HUES48 (cell line): ENCODE data around the gene MAGI2.

ENCODE experiments used
- H3K27ac ChIP-seq: one replicate; pipeline ENCODE4 v1.7.0; 2013; ENCODE audit warnings: low read depth, low read length, inconsistent platforms
- H3K27me3 ChIP-seq: 2 replicates; pipeline ENCODE4 v1.6.1; 2013; ENCODE audit warnings: mild to moderate bottlenecking, low read length; ENCODE audit not compliant: control insufficient read depth, insufficient read depth
- H3K36me3 ChIP-seq: 2 replicates; pipeline ENCODE4 v1.6.1; 2013; ENCODE audit warnings: low read length; ENCODE audit not compliant: control insufficient read depth, insufficient read depth
- H3K4me1 ChIP-seq: 2 replicates; pipeline ENCODE4 v1.6.1; 2013; ENCODE audit warnings: mild to moderate bottlenecking, low read length; ENCODE audit not compliant: control insufficient read depth, insufficient read depth
- H3K4me3 ChIP-seq: 2 replicates; pipeline ENCODE4 v1.5.1; 2013; ENCODE audit warnings: mild to moderate bottlenecking, low read depth, low read length
- H3K9ac ChIP-seq: 2 replicates; pipeline ENCODE4 v1.6.1; 2013; ENCODE audit warnings: mild to moderate bottlenecking, low read depth, low read length, moderate library complexity
- H3K9me3 ChIP-seq: 2 replicates; pipeline ENCODE4 v1.6.1; 2013; ENCODE audit warnings: low read length; ENCODE audit not compliant: control insufficient read depth, insufficient read depth

Gene MAGI2

DNA sequence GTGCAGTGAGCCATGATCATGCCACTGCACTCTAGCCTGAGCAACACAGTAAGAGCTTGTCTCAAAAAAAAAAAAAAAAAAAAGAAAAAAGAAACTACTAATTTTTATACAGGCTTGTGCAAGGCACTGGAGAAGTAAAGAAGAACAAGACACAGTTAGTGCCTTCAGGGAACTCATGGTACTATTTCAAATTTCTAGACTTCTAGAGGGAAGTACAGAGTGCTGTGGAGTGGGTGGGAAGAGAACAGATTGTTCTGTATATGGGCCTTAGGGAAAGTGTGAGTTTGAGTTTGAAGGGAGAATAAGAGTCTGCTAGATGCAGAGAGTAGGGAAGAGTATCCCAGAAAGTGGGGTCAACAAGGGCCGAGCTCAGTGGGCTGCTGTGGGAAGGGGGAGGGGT is 1420.1 kb downstream of the MAGI2 start:
- H3K27me3 ChIP-seq = no peaks in the 10 kb centered on the region
- H3K4me1 ChIP-seq = peaks cover 26% of the 10 kb centered on the region
- no peak overlapping the region for H3K9ac ChIP-seq
- H3K36me3 ChIP-seq = no peaks in the 10 kb centered on the region
- H3K27ac ChIP-seq = no peak overlapping the region
- H3K9me3 ChIP-seq = no peaks in the 10 kb centered on the region
- H3K4me3 ChIP-seq = no peak overlapping the region

DNA sequence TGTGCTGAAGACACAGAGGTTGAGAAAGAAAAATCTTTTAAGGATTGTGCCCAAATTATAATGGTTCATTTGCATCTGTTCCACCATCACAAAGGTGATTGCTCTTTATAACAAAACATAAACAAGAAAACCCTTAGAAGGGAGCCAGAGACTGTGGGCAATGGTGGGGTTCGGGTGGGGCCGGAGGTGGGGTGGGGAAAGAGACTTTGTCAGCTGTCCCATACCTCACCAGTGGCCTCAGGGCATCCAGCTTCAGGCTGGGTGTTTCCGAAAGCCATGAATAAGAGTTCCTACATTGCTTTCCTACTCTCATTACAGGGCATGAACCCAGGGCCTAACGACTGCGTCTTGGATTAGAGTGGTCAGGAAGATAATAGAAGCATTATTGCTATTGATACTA is 1427.0 kb downstream of the MAGI2 start:
- H3K9ac ChIP-seq = no peak overlapping the region
- H3K4me1 ChIP-seq = peaks cover 9% of the 10 kb centered on the region
- no peaks in the 10 kb centered on the region for H3K36me3 ChIP-seq
- H3K9me3 ChIP-seq = no peaks in the 10 kb centered on the region
- H3K4me3 ChIP-seq = no peak overlapping the region
- H3K27me3 ChIP-seq = no peaks in the 10 kb centered on the region
- no peak overlapping the region for H3K27ac ChIP-seq

DNA sequence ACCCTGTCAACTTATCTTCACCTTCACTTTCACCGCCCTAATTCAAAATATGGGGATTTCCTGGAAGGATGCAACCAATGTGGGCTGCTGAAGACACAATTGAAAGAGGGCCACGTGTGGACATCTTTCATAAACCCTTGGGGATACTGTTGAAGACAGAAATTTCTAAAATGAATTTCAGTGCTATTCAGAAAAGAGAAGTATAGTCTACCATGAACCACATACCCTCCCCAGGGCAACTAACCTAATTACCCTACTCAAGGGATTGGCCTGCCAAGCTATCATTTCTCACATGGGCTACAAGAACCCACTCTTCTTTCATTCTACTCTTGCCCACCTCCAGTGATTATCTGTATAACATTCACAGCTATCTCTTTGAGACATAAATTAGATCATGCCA is 1428.9 kb downstream of the MAGI2 start:
- Histone ChIP-seq H3K4me1 (peaks cover 11% of the 10 kb centered on the region), H3K27ac (no peak overlapping the region), H3K27me3 (no peaks in the 10 kb centered on the region), H3K9me3 (no peaks in the 10 kb centered on the region), H3K36me3 (no peaks in the 10 kb centered on the region), H3K4me3 (no peak overlapping the region), H3K9ac (no peak overlapping the region)

DNA sequence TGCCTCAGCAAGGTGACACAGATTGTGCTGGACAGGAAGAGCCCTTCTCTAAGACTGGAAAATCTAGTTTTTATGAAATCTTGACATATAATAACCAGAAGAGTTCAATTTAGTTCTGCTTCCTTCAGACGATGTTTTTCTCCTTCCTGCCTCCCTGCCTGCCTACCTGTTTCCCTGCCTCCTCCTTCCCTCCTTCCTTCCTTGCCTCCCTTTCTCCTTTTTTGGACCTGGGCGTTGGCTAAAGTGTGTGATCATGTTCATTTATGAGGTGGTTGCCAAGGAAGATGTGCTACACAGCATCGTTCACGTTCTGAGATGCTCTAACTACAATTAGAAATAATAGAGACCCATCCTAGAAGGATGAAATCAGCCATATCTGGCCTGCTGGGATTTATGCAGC is 1430.3 kb downstream of the MAGI2 start:
- H3K27me3 ChIP-seq = peaks cover 9% of the 10 kb centered on the region
- H3K27ac ChIP-seq = no peak overlapping the region
- no peak overlapping the region for H3K9ac ChIP-seq
- no peaks in the 10 kb centered on the region for H3K9me3 ChIP-seq
- H3K4me1 ChIP-seq = peaks cover 13% of the 10 kb centered on the region
- no peaks in the 10 kb centered on the region for H3K36me3 ChIP-seq
- no peak overlapping the region for H3K4me3 ChIP-seq

DNA sequence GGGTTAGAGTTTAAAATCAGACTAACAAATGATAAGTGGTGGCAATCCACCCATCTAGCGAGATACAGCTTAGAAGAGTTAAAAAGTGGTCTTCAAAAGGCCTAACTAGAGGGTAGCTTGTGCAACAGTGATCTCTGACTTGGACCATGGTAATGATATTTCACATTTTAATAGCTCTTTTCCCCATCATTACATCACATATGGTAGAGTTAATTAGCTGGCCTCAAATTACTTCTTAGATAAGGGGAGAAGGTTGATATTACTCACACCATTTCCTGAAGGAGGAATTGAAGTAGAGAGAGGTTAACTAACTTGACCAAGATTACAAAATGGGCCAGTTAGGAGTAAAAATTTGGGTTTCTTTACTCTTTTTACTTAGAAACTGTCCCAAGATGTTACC is 1431.3 kb downstream of the MAGI2 start:
- H3K4me1 ChIP-seq = peaks cover 22% of the 10 kb centered on the region
- H3K27ac ChIP-seq = no peak overlapping the region
- peaks cover 17% of the 10 kb centered on the region for H3K27me3 ChIP-seq
- no peak overlapping the region for H3K4me3 ChIP-seq
- no peak overlapping the region for H3K9ac ChIP-seq
- no peaks in the 10 kb centered on the region for H3K9me3 ChIP-seq
- no peaks in the 10 kb centered on the region for H3K36me3 ChIP-seq

DNA sequence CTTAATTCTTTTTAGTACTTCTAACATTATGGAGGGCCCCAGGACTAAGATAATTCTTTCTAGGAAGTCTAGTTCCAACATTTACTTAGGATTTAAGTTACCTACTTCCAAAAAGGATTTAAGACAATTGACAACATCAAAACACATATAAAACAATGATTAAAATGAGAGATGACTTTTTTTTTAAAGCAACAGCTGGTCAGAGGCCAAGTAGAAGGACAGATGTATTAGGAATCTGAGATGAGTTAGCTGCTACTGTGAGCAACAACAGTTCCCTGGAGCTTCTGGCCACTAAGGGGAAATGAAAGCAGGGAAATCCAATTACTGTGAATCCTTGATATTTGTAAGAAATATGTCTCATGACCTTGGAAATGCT is 1432.6 kb downstream of the MAGI2 start:
- no peak overlapping the region for H3K4me3 ChIP-seq
- peaks cover 17% of the 10 kb centered on the region for H3K27me3 ChIP-seq
- H3K9me3 ChIP-seq = no peaks in the 10 kb centered on the region
- H3K4me1 ChIP-seq = peaks cover 22% of the 10 kb centered on the region
- H3K36me3 ChIP-seq = no peaks in the 10 kb centered on the region
- H3K9ac ChIP-seq = no peak overlapping the region
- no peak overlapping the region for H3K27ac ChIP-seq

DNA sequence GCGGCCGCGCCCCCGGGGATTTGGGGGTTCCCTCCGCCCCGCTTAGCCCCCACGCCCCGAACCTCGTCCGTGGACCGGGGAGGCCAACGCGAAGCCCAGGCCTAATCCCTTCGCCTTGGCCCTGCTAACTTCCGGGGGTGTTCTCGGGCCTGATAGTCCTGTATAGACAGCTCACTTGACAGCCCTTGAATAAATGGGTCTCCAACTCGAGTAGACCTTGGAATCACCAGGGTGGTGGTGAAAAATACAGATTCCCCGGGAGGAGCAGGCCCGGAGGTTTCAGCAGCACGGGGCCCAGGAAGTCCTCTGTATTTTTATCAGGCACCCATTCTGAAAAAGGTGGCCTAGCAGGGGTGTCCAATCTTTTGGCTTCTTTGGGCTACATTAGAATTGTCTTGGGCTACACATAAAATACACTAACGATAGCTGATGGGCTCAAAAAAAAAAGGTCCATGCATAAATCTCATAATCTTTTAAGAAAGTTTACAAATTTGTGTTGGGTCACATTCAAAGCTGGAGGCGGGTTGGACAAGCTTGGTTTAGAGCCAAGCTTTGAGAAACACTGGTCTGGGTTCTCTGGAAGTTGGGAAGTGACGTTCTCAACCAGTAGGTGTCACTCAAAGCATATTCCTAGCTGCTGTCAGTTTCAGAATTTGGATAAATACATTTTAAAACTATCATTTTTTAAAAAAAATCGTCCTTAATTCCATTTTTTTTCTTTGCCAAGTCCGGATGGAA is 1433.2 kb downstream of the MAGI2 start:
- Histone ChIP-seq H3K4me1 (peaks cover 22% of the 10 kb centered on the region), H3K9me3 (no peaks in the 10 kb centered on the region), H3K27me3 (peaks cover 17% of the 10 kb centered on the region), H3K27ac (peak overlapping the region; percentile 4), H3K36me3 (no peaks in the 10 kb centered on the region), H3K9ac (no peak overlapping the region), H3K4me3 (peak overlapping the region; percentile 65; the same call in 1 of the 2 replicates)

DNA sequence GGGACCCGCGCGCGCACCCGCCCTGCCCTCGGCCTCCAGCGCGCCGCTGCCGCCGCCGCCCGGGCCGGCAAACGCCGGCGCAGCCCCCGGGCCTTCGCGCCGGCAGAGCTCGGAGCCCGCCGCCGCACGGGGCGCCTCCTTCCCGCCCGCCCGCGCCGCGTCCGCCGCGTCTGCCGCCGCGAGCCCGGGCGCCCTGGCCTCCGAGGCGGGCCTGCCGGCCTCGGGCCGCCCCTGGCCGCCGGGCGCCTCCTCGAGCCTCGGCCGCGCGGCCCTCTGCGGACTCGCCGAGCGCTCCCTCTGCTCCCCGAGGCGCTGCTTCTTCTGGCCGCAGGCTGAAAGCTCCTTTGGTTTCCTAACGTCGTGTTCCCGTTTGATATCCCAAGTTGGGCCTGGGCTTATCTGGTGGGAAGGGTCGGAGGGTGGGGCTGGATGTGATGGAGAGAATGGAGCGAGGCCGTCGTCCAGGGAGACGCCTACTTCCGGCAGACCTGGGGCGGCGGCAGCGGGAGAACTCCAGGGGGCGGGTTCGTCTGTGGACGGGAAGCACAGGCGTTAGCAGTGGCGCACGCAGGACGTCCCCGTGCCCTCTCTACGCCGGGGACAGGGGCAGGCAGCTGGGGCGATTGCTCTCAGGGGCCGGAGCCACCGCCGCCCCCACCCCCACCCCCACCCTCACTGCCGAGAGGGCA is 1433.9 kb downstream of the MAGI2 start:
- Histone ChIP-seq H3K36me3 (no peaks in the 10 kb centered on the region), H3K27me3 (peaks cover 17% of the 10 kb centered on the region), H3K9me3 (no peaks in the 10 kb centered on the region), H3K4me3 (peak overlapping the region; percentile 65), H3K4me1 (peaks cover 22% of the 10 kb centered on the region), H3K9ac (no peak overlapping the region), H3K27ac (no peak overlapping the region)

DNA sequence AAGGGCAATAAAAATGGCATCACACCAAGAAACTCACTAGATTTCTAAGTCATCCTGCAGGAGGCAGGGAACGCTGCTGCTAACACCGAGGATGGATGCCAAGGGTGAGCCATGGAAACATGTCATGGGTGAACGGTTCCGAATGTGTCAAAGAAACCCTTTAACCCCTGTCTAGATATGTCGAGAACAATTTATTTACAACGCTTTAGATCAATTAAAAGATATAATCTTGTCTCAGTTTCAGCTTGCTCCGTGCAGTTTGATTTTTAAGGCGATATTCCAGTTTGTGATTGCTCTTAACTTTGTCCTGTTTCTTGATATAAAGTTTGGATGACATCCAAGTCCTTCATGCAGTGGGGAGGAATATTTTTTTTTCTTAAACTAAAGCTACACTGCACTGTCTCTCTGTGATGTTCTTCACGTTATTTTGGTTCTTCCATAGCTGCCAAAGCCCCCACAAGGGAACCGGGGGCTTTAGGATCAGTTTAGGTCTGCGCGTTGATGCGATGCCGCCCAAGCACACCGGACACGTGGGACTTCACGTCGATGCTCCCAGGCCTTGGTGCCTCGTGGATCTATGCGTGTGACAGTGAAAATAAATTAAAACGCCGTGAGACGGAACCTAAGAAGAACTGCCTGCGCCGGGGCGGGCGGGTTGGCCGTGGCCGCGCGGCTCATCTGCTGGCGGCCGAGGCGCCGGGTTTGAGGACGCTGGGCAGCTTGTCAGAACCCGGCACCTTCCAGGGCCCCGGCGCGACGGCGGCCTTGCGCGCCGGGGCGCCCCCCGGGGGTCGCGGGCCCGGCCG is 1434.6 kb downstream of the MAGI2 start:
- Histone ChIP-seq H3K27me3 (peaks cover 17% of the 10 kb centered on the region), H3K9ac (no peak overlapping the region), H3K9me3 (no peaks in the 10 kb centered on the region), H3K27ac (no peak overlapping the region), H3K4me1 (peaks cover 26% of the 10 kb centered on the region), H3K4me3 (peak overlapping the region; percentile 59), H3K36me3 (no peaks in the 10 kb centered on the region)

DNA sequence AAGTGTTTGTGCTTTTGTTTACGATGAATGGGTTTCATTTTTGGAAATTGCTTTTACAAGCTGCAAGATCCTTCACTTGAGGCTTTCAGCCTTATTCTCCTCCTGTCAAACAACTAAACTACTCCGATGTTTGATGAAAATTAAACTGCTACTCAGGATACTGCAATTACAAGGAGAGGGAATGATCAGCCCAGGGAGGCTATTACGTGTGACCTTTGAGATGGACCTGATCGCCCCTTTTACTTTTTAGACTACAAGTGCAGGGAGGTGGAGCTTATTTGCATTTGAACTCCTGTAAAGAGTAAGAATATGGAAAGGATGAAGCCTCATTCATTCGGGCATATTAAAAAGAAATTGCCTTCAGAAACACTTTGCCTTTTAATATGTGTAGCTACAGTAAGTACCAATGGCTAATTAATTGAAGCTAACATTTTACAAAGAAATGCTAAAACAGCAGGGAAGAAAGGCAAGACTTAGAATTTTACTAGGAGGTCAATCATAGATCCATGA is 1435.8 kb downstream of the MAGI2 start:
- H3K9ac ChIP-seq = no peak overlapping the region

More for the DNA sequence above, 1435.8 kb downstream of the MAGI2 start:
- H3K9me3 ChIP-seq = no peaks in the 10 kb centered on the region
- H3K27ac ChIP-seq = no peak overlapping the region
- H3K36me3 ChIP-seq = no peaks in the 10 kb centered on the region
- peaks cover 26% of the 10 kb centered on the region for H3K4me1 ChIP-seq
- H3K4me3 ChIP-seq = peak overlapping the region; percentile 11; the same call in 1 of the 2 replicates
- H3K27me3 ChIP-seq = peaks cover 17% of the 10 kb centered on the region
